ENCODE measurements around the gene SLC3A2.

The SLC3A2 gene

DNA sequence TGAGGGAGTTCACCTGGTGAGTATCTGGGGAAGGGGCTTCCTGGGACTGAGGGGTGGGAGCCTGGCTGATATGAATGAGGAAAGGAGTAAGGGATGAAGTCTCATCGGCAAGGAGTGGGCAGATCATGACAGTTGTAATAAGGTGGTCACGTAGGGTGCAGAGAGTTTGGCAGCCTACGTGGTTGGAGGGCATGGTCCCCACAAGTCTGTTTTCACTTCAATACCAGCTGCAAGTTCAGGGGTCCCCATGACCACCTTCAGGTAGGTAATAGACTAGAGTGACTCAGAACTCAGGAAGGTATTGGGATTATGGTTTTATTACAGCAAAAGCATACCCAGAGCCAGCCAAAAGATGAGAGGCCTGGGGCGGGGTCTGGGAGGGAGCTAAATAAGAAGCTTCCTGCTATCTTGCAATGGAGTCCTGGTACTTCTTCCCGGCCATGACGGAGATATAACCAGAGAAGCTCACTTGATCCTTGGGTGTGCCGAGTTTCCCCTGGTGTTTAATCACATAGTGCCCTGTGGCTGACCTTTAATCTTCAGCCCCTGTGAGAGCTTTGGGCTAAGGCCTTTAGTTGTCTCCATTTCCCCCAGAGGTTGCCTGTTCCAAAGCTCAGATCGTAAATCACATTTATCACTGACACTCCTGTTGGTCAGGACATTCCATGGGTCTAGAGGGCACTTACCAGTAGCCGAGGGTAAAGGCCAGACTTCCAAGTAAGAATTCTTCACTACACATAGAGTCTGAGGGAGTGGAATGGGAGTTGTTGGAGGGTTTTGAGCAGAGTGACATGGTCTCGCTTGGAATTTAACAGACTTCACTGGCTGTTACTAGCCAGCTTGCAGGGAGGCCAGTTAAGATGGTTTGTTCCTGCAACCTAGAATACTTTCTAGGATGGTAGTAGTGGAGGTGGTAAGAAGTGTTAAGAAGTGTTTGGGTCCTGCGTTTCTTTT lies 9.1 kb downstream of the SLC3A2 start:
- in situ Hi-C loops (cut with MboI; ENCODE audit: low pct_unique_long_range_greater_than_20kb, low sequenced_read_pairs, unreplicated experiment) = no loop called here
- TF ChIP-seq, protein P1, sequence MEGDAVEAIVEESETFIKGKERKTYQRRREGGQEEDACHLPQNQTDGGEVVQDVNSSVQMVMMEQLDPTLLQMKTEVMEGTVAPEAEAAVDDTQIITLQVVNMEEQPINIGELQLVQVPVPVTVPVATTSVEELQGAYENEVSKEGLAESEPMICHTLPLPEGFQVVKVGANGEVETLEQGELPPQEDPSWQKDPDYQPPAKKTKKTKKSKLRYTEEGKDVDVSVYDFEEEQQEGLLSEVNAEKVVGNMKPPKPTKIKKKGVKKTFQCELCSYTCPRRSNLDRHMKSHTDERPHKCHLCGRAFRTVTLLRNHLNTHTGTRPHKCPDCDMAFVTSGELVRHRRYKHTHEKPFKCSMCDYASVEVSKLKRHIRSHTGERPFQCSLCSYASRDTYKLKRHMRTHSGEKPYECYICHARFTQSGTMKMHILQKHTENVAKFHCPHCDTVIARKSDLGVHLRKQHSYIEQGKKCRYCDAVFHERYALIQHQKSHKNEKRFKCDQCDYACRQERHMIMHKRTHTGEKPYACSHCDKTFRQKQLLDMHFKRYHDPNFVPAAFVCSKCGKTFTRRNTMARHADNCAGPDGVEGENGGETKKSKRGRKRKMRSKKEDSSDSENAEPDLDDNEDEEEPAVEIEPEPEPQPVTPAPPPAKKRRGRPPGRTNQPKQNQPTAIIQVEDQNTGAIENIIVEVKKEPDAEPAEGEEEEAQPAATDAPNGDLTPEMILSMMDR (IDR thresholded peaks at IDR 0.05; ENCODE audit: extremely low read depth, insufficient read depth, missing control alignments) = no peak
- no peak for DNase-seq (ENCODE audit: low spot score)

GRCh38 chr11:62892077-62892922 lies 11.6 kb downstream of the SLC3A2 start:
- in situ Hi-C loops (cut with MboI; ENCODE audit: low pct_unique_long_range_greater_than_20kb, low sequenced_read_pairs, unreplicated experiment) = no loop called here
- TF ChIP-seq, protein P1 (IDR thresholded peaks at IDR 0.05; ENCODE audit: extremely low read depth, insufficient read depth, missing control alignments) = no peak
- no peak for DNase-seq (ENCODE audit: low spot score)

- TF ChIP-seq, protein P1 (IDR thresholded peaks at IDR 0.05; ENCODE audit: extremely low read depth, insufficient read depth, missing control alignments) = no peak
- in situ Hi-C loops (cut with MboI; ENCODE audit: low pct_unique_long_range_greater_than_20kb, low sequenced_read_pairs, unreplicated experiment) = no loop called here
- no peak for DNase-seq (ENCODE audit: low spot score)
Observed at GRCh38 chr11:62895501-62895900, 14.8 kb downstream of the SLC3A2 start.

DNA sequence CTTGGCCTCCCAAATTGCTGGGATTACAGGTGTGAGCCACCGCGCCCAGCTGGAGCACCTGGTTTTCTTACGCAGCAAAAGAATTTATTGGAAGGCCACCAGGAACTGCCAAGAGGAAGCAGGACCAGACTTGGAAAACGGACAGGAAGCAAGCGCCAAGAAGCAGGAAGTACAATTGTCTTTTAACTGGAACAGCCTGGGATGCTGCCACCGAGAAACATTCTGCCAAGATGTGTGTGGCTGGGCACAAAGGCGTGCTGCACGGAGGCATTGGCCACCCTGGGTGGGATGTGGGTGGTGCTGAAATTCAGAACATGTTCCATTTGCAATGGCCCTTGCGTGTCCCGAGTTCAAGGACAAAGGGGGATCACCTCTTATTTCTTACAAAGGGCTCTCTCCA lies 15.4 kb downstream of the SLC3A2 start:
- TF ChIP-seq, protein P1 (IDR thresholded peaks at IDR 0.05; ENCODE audit: extremely low read depth, insufficient read depth, missing control alignments) = no peak
- in situ Hi-C loops (cut with MboI; ENCODE audit: low pct_unique_long_range_greater_than_20kb, low sequenced_read_pairs, unreplicated experiment) = no loop called here
- DNase-seq (ENCODE audit: low spot score) = no peak

DNA sequence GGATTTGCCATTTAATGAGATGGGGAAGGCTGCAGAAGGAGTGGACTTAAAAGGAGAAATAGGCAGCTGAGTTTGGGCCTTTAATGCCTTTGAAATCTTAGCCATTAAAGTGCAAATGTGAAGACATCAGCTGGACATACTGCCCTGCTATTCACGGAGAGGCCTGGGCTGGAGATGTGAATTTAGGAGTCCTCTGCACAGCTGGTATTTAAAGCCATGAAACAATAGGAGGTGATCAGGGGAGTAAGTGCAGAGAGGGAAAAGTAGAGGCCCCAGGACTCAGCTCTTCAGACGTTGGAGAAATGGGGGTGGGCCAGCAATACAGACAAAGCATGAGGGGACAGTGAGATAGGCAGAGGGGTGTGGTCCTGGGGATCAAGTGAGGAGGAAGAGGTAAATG lies 16.6 kb downstream of the SLC3A2 start:
- TF ChIP-seq, protein P1 (IDR thresholded peaks at IDR 0.05; ENCODE audit: extremely low read depth, insufficient read depth, missing control alignments) = no peak
- no peak for DNase-seq (ENCODE audit: low spot score)
- in situ Hi-C loops (cut with MboI; ENCODE audit: low pct_unique_long_range_greater_than_20kb, low sequenced_read_pairs, unreplicated experiment) = no loop called here

DNA sequence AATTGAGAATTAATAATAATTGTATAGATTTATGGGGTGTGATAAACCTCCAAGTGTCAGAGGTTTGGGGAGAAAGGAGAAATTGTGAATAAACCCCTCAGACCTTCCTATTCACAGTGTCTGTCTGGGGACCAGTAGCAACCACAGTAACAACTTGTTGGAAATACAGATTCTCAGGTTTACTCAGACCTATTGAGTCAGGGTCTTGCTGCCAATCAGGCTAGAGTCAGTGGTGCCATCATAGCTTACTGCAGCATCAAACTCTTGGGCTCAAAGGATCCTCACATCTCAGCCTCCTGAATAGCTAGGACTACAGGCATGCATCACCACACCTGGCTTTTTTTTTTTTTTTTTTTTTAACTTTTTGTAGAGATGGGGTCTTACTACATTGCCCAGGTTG lies 17.3 kb downstream of the SLC3A2 start:
- DNase-seq (ENCODE audit: low spot score) = no peak
- TF ChIP-seq, protein P1 (IDR thresholded peaks at IDR 0.05; ENCODE audit: extremely low read depth, insufficient read depth, missing control alignments) = no peak
- in situ Hi-C loops (cut with MboI; ENCODE audit: low pct_unique_long_range_greater_than_20kb, low sequenced_read_pairs, unreplicated experiment) = no loop called here
